HG03025 (cell line): Measurements from ENCODE around the gene SPINK4.

ENCODE experiments used
- ATAC-seq: cut with Tn5 transposase; IDR thresholded peaks from one replicate; pipeline ENCODE4 v1.9.1; 2021; ENCODE audit warnings: mild to moderate bottlenecking, moderate library complexity; ENCODE audit not compliant: unreplicated experiment, low FRiP score

The SPINK4 gene

DNA sequence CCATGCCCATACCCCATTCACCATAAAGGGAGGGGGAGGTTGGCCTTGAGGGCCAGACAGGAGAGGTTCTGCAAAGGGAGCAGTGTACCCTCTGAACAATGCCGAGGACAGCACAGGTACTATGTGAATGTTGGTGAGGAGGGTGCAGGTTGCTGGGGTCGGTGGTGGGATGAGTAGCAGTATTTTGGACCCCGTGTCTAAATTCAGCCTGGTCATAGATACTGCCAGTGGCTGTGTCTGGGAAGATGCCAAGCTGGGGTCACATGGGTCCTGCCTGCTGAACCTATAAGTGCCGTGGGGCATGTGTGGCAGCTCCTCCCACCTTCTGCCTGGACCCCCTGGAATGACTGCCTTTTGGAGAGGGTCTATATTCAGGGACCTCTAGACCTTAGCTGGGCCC, 11.4 kb upstream of the SPINK4 start:
- ATAC-seq, result no peak

GRCh38 chr9:33229359-33230114, 10.4 kb upstream of the SPINK4 start:
- no peak for ATAC-seq

GRCh38 chr9:33230756-33231622, 9.0 kb upstream of the SPINK4 start:
- no peak for ATAC-seq

DNA sequence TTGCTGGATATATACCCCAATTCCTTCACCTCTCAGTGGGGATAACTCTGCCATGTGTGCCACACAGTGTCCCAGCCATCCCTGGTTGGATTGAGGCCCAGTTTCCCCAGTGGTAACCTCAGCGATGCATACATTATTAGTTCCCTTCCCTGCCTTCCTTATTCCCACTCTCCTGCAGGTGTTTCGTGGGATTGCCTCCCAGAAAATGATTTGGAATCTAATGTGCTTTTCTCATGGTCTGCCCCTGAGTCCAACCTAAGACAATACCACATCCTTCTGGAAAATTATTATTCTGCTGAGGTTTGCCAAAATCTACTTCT, 8.4 kb upstream of the SPINK4 start:
- no peak for ATAC-seq

- ATAC-seq, result no peak
Measured at GRCh38 chr9:33232815-33233214, 7.2 kb upstream of the SPINK4 start.

GRCh38 chr9:33233626-33234342, 6.2 kb upstream of the SPINK4 start:
- ATAC-seq, result no peak

GRCh38 chr9:33234511-33235467, 5.2 kb upstream of the SPINK4 start:
- no peak for ATAC-seq

DNA sequence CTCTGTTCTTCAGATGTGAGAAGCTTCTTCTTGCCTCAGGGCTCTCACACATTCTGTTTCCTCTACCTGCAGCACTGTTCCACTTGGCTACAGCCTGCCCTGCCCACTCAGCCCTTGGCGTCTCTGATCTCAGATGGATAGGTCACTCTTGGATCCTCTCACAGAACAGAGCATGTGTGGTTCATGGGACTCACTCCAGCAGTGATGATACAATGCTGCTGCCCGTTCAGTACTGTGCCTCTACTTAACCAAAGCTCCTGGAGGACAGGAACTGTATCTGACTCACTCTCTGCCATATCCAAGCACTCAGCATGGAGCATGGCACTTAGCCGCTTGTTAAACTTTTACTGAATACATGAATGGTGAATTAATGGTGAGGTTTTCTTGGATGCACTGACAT, 3.4 kb upstream of the SPINK4 start:
- ATAC-seq, result no peak

DNA sequence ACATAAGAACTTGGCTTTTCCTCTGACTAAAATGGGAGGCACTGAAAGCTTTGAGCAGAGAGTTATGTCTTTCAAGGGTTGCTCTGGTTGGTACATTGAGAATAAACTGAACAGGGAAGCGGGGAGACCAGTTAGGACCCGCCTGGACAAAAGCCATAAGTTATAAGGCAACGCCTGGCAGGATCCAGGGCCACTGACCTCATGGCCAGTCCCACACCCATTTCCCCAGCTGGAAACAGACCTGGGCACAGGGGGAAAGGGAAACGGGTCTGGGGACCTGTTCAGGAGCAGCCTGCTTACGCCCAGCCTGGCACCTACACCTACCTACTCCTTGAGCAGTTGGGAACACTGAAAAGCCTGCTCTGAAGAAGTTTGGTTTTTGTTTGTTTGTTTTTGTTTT, 1.3 kb downstream of the SPINK4 start:
- no peak for ATAC-seq

- no peak for ATAC-seq
Measured at GRCh38 chr9:33242609-33243134, 2.7 kb downstream of the SPINK4 start.

DNA sequence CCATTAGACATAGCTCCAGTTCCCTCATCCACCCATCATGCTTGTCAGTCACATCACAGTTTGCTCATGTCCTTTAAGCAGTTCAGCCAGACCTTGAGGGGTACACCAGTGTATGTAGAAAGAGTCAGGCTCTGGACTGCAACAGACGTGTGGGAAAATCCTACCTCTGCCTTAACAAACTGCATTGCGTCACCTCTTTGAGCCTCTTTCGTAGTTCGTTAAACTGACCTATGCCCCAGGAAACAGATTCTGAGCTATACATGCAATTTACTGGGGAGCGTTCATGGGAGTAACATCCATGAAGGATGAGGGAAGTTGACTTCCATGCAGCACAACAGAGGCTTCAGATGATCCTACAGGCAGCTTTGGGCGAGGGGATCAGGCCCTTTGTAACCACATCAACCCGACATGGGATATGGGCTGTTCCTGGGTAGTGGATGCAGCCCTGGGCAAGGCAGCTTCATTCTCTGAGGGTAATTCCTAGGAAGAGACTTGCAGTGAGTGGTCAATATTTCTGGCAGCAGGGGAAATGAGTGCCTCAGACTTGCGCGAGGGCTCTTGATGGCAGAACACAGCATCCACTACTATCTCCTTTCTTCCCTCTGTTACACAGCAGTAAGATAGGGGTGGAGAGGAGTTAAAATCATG, 4.3 kb downstream of the SPINK4 start:
- no peak for ATAC-seq

GRCh38 chr9:33245341-33245740, 5.4 kb downstream of the SPINK4 start:
- no peak for ATAC-seq

DNA sequence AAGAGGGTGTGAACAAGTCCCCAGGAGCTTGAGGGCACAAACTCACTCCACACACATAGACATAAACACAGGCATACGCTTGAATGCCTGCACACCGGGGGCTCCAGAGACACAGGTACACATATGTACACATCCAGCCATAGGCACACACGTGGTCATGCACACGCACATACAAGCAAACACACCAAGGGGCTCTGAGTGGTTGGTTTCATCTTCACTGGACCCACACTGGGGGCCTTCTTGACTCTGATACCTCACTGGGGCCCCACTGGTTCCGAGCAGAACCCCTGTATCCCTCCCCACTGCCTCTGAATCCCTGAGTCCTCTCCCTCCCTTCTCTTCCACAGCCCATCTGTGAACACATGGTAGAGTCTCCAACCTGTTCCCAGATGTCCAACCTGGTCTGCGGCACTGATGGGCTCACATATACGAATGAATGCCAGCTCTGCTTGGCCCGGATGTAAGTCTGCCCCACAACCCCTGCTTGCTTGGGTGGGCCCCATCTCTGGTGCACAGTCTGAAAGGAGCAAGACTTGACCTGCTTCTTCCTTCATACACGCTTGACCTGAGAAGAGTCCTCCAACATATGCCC, 6.4 kb downstream of the SPINK4 start:
- no peak for ATAC-seq

DNA sequence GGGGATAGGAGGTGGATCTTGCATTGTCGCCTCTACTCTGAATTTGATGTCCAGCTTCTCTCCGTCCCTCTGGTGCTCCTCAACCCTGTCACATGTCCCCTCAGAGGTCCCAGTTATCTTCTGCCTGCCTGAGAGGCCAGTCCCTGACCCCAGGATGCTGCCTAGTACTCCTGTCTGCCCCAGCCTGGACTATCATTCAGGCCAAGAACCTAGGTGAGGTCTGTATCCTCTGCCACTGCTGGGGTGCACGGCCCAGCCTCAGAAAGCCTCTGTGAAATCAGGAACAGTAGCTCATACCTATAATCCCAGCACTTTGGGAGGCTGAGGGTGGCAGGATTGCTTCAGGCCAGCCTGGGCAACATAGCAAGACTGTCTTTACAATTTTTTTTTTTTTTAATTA, 8.6 kb downstream of the SPINK4 start:
- ATAC-seq, result no peak

DNA sequence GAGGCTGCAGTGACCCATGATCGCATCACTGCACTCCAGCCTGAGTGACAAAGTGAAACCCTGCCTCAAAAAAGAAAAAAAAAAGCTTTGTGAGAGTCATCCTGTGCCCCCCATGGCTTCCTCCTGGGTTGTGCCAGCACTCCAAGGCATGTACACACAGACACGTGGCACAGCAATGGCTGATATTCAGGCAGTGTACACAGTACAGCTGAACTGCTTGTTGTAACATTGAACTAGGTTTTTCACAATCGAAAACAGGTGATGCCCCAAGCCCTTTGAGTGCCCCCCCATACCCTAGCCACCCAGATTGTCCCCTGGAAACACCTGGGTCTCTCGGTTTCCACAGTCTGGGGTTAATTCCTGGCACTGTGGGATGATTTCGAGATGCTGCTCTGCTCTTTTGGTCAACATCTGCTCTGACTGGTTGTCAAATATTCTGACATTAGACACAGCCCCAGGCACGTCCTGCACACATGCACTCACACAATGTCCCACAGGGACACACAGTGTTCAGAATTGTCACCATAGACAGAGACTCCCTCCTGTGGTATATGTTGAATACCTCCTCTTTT, 9.2 kb downstream of the SPINK4 start:
- ATAC-seq, result peak; percentile 65

DNA sequence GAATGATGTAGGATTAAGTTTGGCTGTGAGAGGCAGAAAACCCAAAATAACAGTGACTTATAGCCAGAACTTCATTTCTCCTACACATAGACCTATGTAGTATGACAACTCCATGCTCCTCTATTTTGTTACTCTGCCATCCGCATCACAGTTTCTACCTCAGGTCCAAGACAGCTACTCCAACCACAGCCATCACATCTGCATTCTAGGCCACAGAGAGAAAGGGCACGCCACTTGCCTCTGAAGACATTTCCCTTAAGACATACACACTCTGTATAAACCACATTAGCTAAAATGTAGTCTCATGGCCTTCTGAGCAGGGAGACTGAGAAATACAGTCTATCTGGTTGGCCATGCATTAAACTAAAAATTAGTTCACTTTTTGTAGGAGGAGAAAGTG, 10.0 kb downstream of the SPINK4 start:
- no peak for ATAC-seq

DNA sequence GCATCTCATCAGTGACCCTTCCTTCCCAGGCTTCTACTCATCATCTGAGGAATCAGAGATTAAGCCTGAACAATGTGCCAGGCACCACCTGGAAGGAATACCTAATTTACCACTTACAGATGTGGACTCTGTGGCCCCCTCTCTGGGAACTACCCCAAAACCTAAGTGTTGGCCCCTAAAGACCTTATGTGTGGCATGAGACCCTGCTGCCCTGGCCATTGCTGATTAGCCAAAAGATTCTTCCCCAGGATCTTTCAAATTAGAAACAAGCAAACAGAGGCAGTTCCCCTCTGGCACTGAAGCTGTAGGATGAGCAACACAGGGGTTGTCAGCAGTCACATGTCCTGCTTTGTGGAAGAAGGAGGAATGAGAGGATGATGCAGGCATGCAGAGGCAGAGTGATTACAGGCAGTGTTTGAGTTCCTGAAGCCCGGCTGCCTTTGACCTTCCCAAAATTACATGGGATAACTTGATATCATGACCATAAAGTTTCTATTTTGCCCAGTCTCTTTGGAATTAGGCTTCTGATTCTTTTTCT, 10.6 kb downstream of the SPINK4 start:
- no peak for ATAC-seq

- no peak for ATAC-seq
Measured at GRCh38 chr9:33254211-33254610, 14.2 kb downstream of the SPINK4 start.

- ATAC-seq, result no peak
Measured at GRCh38 chr9:33255014-33255413, 15.0 kb downstream of the SPINK4 start.
